ENCODE results near the gene GAS7. TPM values are rescaled to one million over a fixed set of nuclear protein-coding genes. Genes with fewer than 3 reads are reported as not detected.

Gene GAS7
- total and polyA plus RNA-seq, 3 donors from 2014 or later, result 70.2 to 184 (median 152) TPM

- no peaks in the 10 kb centered on the region for H3K36me3 ChIP-seq (ENCODE audit: low read depth, missing control alignments)
Observed at GRCh38 chr17:9918352-9918751, 280.1 kb downstream of the GAS7 start.

DNA sequence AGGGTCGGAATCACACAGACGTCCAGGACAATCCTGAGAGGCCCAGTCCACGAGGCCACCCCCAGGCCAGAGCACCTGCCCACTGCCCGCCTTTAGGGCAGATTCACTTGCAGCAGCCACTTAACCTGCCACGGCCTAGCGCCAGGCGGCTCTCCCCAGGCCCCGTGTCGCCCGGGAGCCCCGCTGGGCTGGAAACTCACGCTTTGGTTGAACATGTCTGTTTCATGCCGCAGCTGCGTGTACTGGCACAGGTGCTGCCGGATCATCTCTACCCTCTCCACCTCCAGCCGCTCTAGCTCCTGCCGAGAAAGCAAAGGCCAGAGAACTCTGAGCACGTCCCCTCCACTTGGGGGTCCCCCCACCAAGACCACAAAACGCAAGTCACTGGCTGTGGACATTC is 280.6 kb downstream of the GAS7 start:
- intact Hi-C loops (cut with DNase I; ENCODE audit: low total_unique reads), result no loop called here
- H3K36me3 ChIP-seq (ENCODE audit: low read depth, missing control alignments), result no peaks in the 10 kb centered on the region
- H3K27me3 ChIP-seq, result no peaks in the 10 kb centered on the region
- H3K4me3 ChIP-seq, result no peak overlapping the region
- no peak for DNase-seq
- no peak overlapping the region for H3K27ac ChIP-seq
- H3K9me3 ChIP-seq, result no peaks in the 10 kb centered on the region
- TF ChIP-seq CTCF (IDR thresholded peaks at IDR 0.05), result no peak
- TF ChIP-seq POLR2A (IDR thresholded peaks at IDR 0.05), result no peak
- WGBS, 2 donors, result 88 to 92% methylated on average over 19 of the region's 19 CpGs
- H3K4me1 ChIP-seq, result no peaks in the 10 kb centered on the region

More at GRCh38 chr17:9918352-9918751, 280.1 kb downstream of the GAS7 start:
- no peak for DNase-seq
- no peak overlapping the region for H3K27ac ChIP-seq
- intact Hi-C loops (cut with DNase I; ENCODE audit: low total_unique reads), result no loop called here
- H3K27me3 ChIP-seq, result no peaks in the 10 kb centered on the region
- H3K9me3 ChIP-seq, result no peaks in the 10 kb centered on the region
- H3K4me1 ChIP-seq, result no peaks in the 10 kb centered on the region
- no peak overlapping the region for H3K4me3 ChIP-seq
- WGBS, 2 donors, result 90 to 96% methylated on average over 6 to 8 of the region's 8 CpGs
- TF ChIP-seq POLR2A (IDR thresholded peaks at IDR 0.05) (no peak), CTCF (IDR thresholded peaks at IDR 0.05) (no peak)

- WGBS, 2 donors, result 86 to 89% methylated on average over 9 to 13 of the region's 13 CpGs
- Histone ChIP-seq H3K4me1 (no peaks in the 10 kb centered on the region), H3K27ac (no peak overlapping the region), H3K27me3 (no peaks in the 10 kb centered on the region), H3K4me3 (no peak overlapping the region), H3K36me3 (ENCODE audit: low read depth, missing control alignments) (no peaks in the 10 kb centered on the region), H3K9me3 (no peaks in the 10 kb centered on the region)
- TF ChIP-seq POLR2A (IDR thresholded peaks at IDR 0.05) (no peak), CTCF (IDR thresholded peaks at IDR 0.05) (no peak)
- DNase-seq, result no peak
- intact Hi-C loops (cut with DNase I; ENCODE audit: low total_unique reads), result no loop called here
Observed at GRCh38 chr17:9917131-9917530, 281.3 kb downstream of the GAS7 start.

GRCh38 chr17:9916108-9916507 is 282.3 kb downstream of the GAS7 start:
- no peak overlapping the region for H3K4me3 ChIP-seq
- 85% methylated on average over 8 of the region's 8 CpGs; no CpG with 5 or more reads in 1 of the 2 donors for WGBS, 2 donors
- no peak for DNase-seq
- no peaks in the 10 kb centered on the region for H3K27me3 ChIP-seq
- no peaks in the 10 kb centered on the region for H3K9me3 ChIP-seq
- no peaks in the 10 kb centered on the region for H3K4me1 ChIP-seq
- no peak overlapping the region for H3K27ac ChIP-seq
- TF ChIP-seq CTCF (IDR thresholded peaks at IDR 0.05) (no peak), POLR2A (IDR thresholded peaks at IDR 0.05) (no peak)
- intact Hi-C loops (cut with DNase I; ENCODE audit: low total_unique reads), result no loop called here
- H3K36me3 ChIP-seq (ENCODE audit: low read depth, missing control alignments), result no peaks in the 10 kb centered on the region

- H3K27ac ChIP-seq, result no peak overlapping the region
- H3K27me3 ChIP-seq, result no peaks in the 10 kb centered on the region
- no peaks in the 10 kb centered on the region for H3K4me1 ChIP-seq
- intact Hi-C loops (cut with DNase I; ENCODE audit: low total_unique reads), result no loop called here
- H3K4me3 ChIP-seq, result no peak overlapping the region
- no peaks in the 10 kb centered on the region for H3K36me3 ChIP-seq (ENCODE audit: low read depth, missing control alignments)
- DNase-seq, result no peak
- TF ChIP-seq POLR2A (IDR thresholded peaks at IDR 0.05) (no peak), CTCF (IDR thresholded peaks at IDR 0.05) (no peak)
- H3K9me3 ChIP-seq, result no peaks in the 10 kb centered on the region
- WGBS, 2 donors, result 86 to 93% methylated on average over 5 of the region's 5 CpGs
Observed at GRCh38 chr17:9913476-9913875, 284.9 kb downstream of the GAS7 start.
